ENCODE measurements around the gene CTXND1. TPM values are rescaled to one million over a fixed set of nuclear protein-coding genes. Genes with fewer than 3 reads are reported as not detected.

The CTXND1 gene
- total and polyA plus RNA-seq, 5 donors = 0.29 to 3.9 (median 0.53) TPM

Other genes with a start within 250 kb of the CTXND1 start
- 10 to 100 TPM; 64.4 to 72.7 (median 70.4) TPM for gene ZFAND6, start 192.5 kb downstream of the CTXND1 start, total RNA-seq
- gene ZFAND6, start 192.5 kb downstream of the CTXND1 start, polyA plus RNA-seq = 84.6 TPM
- 10 to 100 TPM; 17.6 to 29.4 (median 23.0) TPM for gene FAH, start 99.2 kb downstream of the CTXND1 start, total RNA-seq
- 20.3 TPM for gene FAH, start 99.2 kb downstream of the CTXND1 start, polyA plus RNA-seq
- 10 to 100 TPM in 1 of 4 donors, 1 to 10 TPM in 3; 4.1 to 15.9 (median 8.2) TPM for gene ARNT2, start 152.2 kb upstream of the CTXND1 start, total RNA-seq
- gene ARNT2, start 152.2 kb upstream of the CTXND1 start, polyA plus RNA-seq = 3.6 TPM